Measurements from ENCODE around the gene FAR2.
"Not testable (repeated sequence)": the region's sequence is repeated elsewhere in the genome, so short reads cannot be mapped to it uniquely, and the experiment has no call there.

The FAR2 gene

DNA sequence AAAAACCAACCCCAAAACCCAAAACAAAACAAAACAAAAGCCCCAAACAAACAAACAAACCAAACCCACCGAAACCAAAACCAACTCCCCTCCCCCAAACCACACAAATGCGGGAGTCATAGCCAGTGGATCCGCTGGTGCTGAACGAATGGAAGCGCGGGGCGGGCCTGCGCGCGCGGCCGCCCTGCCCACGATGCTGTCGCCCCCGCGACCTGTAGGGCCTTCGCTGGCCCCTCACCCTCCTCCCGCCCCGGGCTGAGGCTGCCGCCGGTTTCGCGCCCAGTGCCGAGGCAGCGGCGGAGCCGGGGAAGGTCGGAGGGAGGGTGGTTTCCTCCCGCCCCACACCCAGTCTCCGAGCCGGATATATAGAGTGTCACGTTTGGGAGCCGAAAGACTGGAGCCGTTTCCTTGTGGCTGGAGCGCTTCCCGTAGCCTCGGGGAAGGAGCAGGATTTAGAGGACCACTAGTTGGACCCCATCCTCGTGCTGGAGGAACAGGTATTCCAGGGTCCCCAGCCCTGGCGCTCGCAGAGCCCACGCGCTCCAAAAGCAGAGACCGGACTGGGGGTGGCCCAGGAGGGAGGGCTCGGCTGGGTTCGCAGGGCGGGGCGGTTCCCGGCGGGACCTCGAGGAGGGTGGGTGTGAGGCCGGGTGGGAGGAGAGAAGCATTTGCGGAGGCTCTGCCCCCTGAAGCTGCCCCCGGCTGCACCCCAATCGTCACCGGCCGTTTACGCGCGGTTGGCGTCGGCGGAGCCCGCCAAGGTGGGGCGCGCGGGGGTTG is at the start of gene FAR2:
TSS of gene FAR2 (plus strand) at position 368 of the 780 bp plus-strand sequence. CDS start 121,172 bp downstream, outside the sequence.
- DNase-seq: no peak

DNA sequence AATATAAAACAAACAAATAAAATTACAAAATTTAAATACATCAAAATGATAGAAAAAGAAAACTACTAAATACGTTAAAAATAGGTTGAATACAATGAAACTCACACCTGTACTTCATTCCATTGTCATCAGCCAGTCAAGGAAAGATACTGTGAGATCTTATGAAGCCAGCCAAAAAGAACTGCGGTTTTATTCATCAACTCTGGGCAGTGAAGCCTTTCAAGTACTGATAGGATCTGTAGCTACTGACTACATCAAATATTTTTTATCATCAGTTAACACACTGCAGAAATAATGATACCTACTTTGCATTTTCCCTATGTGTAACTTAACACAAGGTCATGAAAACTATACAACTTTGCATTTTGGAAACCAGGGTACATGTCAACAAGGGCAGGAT is 46.3 kb upstream of the FAR2 start:
- no peak for DNase-seq

DNA sequence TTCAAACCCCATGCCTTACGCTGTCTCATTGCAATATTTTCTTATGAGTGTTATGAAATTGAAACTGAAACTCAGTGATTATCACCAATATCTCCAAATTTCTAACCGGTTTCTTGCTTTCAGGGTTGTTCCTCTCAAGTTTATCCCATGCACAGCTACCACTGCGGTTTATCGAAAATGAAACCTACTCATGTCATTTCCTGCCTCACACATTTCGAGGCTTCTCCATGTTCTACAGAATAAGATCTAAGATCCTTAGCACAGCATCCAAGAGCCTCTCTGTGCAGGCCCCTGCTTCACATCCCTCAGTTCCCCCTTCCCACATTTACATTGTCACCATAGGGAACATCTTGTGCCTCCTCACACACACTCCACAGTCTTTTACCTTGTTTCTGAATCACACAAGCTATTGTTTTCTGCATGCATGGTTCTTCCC is 45.5 kb upstream of the FAR2 start:
- DNase-seq: no peak

DNA sequence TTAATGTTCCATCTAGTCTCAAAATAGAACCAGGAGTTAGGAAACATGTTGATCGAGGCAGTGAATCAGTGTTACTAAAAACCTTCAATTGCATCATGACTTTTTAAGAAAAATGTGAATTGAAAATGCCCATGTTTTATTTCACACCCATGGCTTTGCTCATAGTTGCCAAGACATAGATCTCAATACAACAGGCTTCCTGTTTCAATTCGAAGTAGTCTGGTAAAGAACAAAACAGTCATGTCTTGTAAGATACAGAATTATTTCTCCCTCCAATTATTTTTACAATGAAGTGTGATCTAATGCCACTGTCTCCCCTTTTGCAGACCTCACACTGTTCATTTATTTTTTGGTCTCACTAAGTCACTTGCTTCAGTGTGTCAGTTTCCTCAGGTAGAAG is 44.6 kb upstream of the FAR2 start:
- DNase-seq: no peak

DNA sequence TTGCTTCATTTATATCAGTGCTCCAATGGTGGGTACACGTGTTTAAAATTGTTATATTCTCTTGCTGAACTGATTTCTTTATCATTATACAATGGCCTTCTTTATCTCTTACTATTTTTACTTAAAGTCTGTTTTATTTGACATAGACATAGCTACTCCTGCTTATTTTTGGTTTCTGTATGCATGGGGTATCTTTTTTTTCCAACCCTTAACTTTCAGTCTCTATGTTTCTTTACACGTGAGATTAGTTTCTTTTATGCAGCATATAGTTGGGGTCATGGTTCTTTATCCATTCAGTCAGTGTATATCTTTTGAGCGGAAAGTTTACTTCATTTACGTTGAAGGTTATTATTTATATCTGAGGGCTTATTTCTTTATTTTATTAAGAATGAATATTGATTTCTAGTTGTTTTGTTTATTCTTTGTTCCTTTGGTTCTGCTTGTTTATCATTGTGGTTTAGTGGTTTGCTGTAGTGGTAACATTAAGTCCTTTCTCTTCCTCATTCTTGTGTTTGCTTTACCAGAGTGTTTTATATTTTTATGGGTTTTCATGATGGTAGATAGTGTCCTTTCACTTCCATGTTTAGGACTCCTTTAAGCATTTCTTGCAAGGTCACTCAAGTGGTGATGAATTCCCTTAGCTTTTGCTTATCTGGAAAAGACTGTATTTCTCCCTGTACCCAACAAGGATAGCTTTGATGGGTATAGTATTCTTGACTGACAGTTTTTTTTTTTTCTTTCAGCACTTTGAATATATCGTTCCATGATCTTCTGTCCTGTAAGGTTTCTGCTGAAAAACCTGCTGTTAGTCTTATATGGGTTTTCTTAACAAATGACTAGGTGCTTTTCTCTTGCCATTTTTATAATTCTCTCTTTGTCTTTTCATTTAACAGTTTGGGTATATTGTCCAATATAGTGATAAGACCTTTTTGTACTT is 38.3 kb upstream of the FAR2 start:
- no peak for DNase-seq

DNA sequence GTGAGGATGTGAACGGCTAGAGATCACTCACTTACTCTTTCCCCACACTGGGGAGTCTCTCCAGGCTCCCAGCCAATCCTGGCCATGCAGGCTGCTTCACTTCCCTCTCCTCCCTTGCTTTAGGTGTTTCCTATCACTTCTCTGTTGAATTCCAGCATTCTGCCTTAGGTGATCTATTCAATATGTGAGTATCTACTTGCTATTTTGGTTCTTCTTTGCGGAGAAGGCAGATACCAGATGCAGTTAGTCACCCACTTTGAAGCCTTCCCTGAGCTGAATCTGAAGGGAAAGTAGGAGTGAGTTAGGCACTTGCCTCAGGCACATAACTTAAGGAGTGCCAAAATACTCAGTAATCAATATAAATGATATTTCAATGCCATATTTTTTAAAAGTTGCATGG is 36.0 kb upstream of the FAR2 start:
- no peak for DNase-seq

DNA sequence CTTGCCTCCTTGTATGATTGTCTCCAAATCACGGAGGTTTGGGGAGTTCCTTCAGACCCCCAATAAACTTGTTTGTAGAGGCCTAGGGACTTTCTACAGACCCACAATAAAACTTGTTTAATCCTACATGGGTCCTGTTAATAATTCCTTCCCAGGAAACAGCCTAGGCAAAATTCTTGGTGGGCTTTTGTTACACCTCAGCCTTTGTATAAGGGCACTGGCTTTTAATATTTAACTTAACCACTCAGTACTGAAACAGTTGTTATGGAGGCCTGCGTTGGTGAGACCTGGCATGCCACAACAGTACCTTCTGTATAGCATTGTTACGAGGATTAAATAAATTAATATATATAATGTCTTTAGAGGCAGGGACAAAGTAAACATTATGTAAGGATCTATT is 32.7 kb upstream of the FAR2 start:
- DNase-seq: no peak

DNA sequence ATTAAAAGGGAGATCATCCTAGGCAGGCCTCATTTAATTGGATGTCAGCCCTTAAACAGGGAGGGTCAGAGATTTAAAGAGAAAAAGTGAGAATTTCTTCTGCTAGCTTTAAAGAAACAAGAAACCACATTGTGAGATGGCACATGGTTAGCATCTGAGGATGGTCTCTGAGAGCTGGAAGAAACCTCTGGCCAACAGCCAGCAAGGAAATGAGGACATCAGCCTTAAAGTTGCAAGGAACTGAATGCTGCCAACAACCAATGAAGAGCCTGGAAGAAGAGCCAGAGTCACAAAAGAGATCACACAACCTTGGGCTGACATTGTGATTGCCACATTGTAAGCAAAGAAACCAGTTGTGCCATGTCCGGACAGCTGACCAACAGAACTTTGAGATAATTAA is 17.5 kb upstream of the FAR2 start:
- no peak for DNase-seq

DNA sequence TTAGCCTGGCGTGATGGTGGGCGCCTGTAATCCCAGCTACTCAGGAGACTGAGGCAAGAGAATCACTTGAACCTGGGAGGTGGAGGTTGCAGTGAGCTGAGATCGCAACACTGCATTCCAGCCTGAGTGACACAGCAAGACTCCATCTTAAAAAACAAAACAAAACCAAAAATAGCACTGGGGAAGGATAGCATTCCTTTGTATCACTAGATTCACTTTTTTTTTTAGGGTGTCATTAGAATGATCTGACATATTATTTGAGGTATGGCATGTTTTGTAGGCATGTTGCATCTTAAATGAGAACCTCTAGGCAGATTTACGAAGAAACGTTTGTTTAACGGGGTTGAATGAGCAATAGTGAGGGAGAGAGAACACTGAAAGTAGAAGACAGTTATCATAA is 16.8 kb upstream of the FAR2 start:
- no peak for DNase-seq

DNA sequence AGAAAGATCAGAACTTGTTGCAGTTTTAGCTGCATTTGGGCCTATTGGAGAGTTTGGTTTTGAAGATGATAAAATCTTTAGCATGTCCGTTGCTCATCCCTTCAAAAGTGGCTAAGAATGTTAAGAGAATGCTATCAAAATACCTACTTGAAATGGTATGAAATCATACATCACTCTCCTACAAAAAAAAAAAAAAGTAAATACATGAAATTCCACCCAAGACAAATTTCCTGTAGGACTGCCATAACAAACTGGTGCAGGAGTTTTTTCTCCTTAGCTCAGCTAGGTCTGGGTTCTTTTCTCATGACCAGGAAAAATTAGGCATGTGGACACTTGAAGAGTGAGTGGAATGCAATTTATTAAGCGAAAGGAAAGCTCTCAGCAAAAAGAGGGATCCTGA is 15.9 kb upstream of the FAR2 start:
- no peak for DNase-seq

DNA sequence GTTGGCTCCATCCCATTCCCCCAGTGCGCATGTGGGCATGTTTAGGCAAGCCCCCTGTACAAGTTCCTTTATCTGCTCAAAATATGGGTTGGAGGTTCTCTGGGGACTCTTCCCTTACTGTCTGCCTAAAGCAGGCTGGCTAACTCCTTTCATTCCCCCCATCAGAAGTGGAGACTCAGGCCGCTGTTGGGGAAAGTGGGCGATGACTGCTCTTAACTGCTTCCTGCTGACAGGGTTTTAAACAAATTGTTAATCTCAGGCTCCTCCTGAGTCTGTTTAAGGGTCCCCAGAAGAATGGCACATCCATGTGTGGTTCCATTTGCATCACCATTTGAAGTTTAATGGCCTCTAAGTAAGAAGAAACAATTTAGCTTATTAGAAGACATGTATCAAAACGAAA is 15.4 kb upstream of the FAR2 start:
- DNase-seq: no peak

DNA sequence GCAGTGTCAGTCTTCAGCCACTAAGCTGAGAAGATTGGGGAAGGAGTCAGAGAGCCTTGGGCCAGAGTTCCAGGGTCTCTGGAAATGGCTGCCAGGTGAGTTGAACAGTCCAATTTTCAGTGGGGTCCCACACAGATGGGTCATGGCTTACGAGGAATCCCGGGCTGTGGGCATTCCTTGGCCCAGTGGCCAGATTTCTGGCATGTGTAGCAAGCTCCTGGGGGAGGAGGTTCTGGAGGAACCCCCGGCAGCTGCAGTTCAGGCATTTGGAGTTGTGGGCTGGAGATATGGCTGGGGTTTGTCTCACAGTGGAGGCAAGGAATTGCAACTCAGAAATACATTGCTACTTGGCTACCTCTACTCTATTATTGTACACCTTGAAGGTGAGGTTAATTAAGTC is 10.8 kb upstream of the FAR2 start:
- DNase-seq: not testable (repeated sequence)

DNA sequence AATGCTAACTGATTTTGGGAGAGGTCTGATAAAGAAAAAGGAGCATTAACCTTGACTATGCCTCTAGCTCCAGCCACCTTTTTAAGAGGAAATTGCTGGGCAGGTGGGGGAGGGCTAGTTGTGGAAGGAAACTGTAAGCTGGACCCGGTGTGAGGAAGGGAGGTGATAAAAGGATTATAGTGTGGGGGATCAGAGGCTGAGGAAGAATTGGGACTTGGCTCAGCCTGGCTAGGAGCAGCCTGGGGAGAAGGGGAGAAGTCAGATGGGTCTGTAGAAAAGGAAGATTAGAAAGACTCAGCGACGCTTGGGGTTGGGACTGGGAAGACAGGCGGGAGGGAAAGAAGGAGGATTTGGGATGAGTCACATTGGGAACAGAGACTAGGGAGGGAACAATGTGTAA is 10.2 kb upstream of the FAR2 start:
- not testable (repeated sequence) for DNase-seq

DNA sequence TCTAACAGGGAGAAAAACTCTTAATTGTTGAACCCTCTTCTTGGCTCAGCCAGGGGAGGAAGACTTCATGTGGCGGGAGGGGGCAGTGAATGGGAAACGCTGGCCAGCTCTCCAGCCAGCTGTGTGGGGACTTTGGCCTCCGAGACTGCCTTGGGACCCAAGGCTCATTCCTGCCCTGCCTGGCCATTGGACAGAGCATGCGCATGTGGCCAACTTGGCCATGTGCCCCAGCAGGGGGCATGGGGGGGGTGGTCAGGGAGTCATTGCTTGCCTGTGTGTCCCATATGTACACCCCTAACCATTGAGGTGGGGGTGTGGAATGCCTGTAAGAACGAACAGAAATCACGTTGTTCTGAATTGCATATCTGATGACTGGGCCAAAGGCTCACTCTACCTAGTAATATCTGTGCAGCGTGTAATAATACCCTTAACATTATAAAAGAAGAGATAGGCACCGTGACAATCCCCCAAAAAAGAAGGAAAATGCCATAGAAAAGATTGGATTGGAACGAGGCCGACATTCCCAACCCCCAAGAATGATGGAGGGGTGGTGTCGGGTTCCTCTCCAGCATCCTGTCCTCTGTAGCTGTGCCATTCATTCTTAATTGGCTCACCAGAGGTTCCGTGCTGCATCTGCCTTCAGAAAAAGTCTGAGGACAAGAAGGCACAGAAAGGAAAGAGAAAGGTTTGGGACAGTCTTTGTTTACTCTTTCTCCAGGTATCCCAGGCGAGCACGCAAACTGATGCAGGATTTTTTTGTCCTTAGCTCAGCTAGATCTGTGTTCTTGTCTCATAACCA is 3.5 kb upstream of the FAR2 start:
- no peak for DNase-seq

DNA sequence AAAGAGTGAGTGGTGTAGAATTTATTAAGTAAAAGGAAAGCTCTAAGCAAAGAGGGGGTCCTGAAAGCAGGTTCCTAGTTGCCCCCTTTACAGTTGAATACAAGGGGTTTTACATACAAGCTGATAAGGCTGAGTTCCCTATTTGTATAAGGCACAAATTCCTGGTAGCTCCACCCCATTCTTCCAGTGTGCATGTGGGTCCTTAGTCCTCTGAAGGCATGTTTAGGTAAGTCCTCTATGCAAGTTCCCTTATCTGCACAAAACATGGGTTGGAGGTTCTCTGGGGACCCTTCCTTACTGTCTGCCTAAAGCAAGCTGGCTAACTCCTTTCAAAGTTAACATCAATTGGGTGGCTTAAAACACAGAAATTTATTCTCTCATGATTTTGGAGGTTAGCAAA is 2.9 kb upstream of the FAR2 start:
- no peak for DNase-seq

DNA sequence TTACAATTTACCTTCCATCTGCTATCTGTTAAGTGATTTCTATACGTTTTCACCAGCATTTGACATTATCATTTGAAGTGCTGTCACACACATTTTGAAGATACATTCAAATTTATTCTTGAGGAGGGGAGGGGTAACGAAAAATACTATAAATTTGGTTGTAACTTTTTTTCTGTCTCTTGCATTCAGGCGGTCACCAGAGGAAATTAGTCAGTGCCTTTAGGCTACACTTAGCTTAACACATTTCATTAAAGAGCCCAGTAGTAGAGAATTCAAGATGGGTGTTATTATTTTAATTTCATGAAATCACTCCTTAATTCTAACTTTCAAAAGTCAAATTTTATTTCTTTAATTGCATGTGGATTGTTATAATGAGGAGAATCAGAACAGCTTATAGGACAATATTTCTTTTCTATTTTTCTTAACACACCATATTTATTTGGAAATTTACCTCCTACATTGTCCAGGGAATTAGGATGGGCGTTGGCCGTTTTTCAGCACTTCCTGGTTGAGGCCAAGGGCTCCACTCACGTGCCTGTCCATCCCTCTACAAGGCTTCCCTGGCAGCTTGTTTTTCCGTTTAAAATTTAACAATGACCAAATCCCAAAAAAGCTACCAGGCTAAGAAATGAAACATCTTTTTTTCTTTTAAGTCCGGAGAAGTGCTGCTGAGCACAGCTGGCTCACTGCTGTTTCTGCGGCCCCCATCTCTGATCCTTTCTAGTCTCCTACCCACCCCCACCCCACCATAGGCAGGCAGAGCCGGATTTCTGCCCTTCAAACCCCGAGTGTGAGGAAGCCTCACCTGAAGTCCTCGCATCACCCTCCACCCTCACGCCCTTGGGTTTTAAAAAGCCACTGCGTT is 1.1 kb upstream of the FAR2 start:
- no peak for DNase-seq

DNA sequence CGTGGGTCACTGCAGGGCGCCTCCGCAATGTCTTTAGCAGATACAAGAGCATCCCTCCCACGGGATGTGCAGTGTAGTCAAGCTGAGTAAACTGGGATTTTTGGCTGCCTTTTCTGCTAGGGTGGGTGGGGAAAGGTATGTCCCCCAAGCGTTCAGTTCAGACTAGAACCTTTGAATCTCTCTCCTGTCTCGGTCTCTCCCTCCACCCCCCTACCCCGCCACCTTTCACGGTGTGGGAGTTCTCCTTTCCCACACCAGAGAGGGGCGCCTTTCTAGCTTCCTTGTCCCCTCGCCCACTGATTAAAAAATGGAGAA is 525 bp upstream of the FAR2 start:
- no peak for DNase-seq

DNA sequence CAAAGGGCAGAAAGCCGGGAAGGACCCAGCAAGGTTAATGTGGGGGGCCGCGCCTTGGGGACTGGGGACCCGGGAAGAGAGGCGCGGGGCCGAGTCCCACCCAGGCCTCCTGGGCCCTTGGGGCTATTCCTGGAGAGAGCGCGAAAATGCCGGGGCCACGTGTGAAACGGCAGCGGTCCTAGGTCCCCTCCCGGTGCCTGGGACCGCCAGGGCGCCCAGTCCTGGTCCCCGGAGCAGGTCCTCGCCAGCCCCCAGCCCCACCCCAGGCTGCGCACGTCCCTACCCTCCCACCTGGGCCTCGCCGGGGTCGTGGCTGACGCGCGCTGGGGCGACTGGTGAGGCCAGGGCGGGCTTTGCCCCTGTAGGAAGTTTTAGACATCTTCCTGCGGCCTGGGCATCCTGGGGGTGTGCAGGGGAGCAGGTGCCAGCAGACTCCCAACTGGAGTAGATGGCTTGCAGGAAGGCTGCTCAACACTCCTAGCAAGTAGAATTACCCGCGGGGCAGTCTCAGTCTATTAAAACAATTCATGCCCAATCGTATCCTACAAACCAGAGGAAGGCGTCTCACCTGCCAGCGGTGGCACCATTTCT is 708 bp downstream of the FAR2 start:
- no peak for DNase-seq

DNA sequence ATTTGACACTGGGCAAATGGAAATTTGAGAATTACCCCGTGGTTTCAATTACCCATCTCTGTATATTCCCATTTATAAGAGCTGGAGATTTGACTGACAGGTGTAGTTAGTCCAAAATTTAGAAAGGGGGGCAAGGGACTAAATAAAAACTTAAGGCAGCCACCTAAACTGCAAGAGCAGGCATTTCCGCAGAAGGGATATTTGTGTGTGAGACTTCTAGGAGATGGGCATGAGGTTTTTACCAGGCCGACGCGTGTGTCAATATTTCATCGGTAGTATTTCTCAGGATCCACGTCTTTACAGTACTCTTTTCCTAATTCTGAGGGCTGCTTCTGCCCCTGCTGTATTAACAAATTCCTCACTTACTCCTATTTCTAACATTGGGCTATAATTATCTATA is 1.4 kb downstream of the FAR2 start:
- no peak for DNase-seq

DNA sequence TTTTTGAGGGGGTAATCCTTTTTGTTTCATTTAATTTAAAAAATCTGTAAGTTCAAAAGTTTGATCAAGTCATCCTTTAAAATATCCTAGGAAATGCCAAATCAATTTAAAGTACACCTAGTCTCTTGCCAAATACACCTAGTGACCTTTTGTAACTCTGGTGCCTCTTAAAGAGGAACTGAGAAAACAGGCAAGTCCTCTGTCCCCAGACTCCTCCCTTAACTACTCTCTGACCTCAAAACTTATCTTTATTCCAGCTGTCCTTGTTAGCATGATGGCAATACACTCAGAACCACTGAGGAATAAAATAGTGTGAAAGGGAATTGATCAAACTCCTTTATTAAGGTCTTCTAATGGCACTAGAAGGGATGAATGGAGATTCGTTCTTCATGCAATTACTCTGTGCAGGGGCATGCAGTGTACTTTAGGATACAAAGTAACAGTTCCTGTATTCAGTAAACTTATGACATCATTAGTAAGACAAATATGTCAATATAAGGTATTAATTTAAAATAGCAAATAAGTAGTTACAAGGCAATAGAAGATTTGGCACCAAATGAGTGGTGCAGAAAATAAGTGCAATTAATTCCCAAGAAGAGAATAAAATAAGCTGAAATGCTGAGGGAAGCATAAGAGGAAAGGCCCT is 3.3 kb downstream of the FAR2 start:
- no peak for DNase-seq

DNA sequence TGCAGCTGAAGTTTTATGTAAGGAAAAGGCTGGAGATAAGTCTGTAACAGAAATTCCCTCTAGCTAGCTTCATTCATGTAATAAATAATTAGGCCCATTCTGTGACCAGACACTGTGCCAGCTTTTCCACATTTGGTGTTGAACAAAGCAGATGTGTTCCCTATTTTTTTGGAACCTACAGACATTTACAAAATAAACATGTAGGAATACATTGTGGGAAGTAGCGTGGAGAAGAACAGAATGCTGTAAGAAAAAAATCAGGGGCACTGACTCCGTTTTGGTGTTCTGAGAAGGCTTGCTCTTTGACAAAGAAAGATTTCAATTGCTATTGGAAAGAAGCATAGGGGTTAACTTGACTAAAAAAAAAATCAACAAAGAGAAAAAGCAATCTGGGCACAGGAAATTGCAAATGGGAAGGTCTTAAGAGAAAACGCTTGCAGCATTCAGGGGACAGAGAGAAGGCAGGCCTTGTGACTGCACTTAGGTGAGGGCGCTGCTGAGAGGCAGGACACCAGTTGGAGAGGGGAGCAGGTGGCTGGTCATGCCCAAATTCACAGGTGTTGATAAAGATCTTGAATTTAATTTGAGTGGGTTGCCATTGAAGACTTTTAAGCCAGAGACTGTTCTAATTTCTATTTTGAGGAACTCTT is 4.0 kb downstream of the FAR2 start:
- no peak for DNase-seq

Measured in NCI-H1436 (cell line).